Endothelial cell of umbilical vein (primary cell): ENCODE measurements around the gene PCDHGB7. TPM values are rescaled to one million over a fixed set of nuclear protein-coding genes. Genes with fewer than 3 reads are reported as not detected.

Experiments used
- BruUV-seq: library from RNA; stranded (reverse); fragments of 400-500 nt; replicated peaks from 2 replicates; lab custom pipeline; 2021; lab: Mats Ljungman, UMichigan
- CTCF ChIA-PET: fragments of 300-600, 350-600 bp; sonication (Branson Sonifier 250); formaldehyde crosslinking; loops from one replicate; lab custom pipeline; 2021; ENCODE audit warnings: antibody characterized with exemption, inconsistent platforms; lab: Charles Lee
- POLR2A ChIA-PET: fragments of 300-600, 350-600 bp; sonication (Branson Sonifier 250); formaldehyde crosslinking; loops from one replicate; lab custom pipeline; 2021; ENCODE audit warnings: antibody characterized with exemption, inconsistent platforms; lab: Charles Lee
- DNase-seq: peaks from one replicate; pipeline ENCODE4 v3.0.0-alpha.2; 2011; ENCODE audit warnings: low read depth, low spot score
- FAIRE-seq: peaks from 2 replicates; lab custom pipeline; 2011; peaks lifted over from hg19 to GRCh38; lab: Jason Lieb, UNC
- H2AFZ ChIP-seq: 2 replicates; pipeline ENCODE4 v1.6.0; 2012; ENCODE audit warnings: low read depth, low read length, control low read depth, inconsistent platforms
- H3K27ac ChIP-seq: 2 replicates; pipeline ENCODE4 v1.5.1; 2011; ENCODE audit warnings: low read depth, mild to moderate bottlenecking, control low read depth, low read length, moderate library complexity; ENCODE audit not compliant: insufficient read depth
- H3K27me3 ChIP-seq, 2 experiments: 2 replicates each; pipeline versions ENCODE4 v1.6.0 to v1.6.1; 2011; ENCODE audit warnings: low read length in 2 of 2, mixed read lengths in 1 of 2; ENCODE audit not compliant: control insufficient read depth in 2 of 2, insufficient read depth in 2 of 2
- H3K36me3 ChIP-seq, 2 experiments: 2 replicates in 1 of 2; 3 replicates in 1 of 2; pipeline ENCODE4 v1.5.1; 2011; ENCODE audit warnings: low read length in 2 of 2, mild to moderate bottlenecking in 1 of 2, moderate library complexity in 1 of 2; ENCODE audit not compliant: control insufficient read depth in 2 of 2, insufficient read depth in 2 of 2; ENCODE audit errors: extremely low read depth in 1 of 2
- H3K4me1 ChIP-seq: 3 replicates; pipeline ENCODE4 v1.5.1; 2011; ENCODE audit warnings: mild to moderate bottlenecking, low read length; ENCODE audit not compliant: control insufficient read depth, insufficient read depth; ENCODE audit errors: extremely low read depth
- H3K4me2 ChIP-seq: 2 replicates; pipeline ENCODE4 v1.6.1; 2011; ENCODE audit warnings: low read length, control low read depth, mixed read lengths; ENCODE audit not compliant: insufficient read depth
- H3K4me3 ChIP-seq, 3 experiments: fragments of 200-600 bp in 1 of 3; sonication (generic), shearing (Covaris generic) in 1 of 3; replicated peaks in 1 of 3; 2 replicates each; pipeline ENCODE4 v1.5.1; 2011 to 2016; ENCODE audit warnings: control low read depth in 3 of 3, low read length in 3 of 3, mild to moderate bottlenecking in 2 of 3, inconsistent platforms in 1 of 3, low read depth in 1 of 3, moderate library complexity in 1 of 3; ENCODE audit not compliant: insufficient read depth in 1 of 3
- H3K79me2 ChIP-seq: 2 replicates; pipeline ENCODE4 v1.6.0; 2012; ENCODE audit warnings: low read length, inconsistent platforms; ENCODE audit not compliant: control insufficient read depth, insufficient read depth
- H3K9ac ChIP-seq: replicated peaks from 2 replicates; pipeline ENCODE3; 2011; ENCODE audit warnings: low read length, control low read depth; ENCODE audit not compliant: insufficient read depth; ENCODE audit errors: extremely low read depth
- H3K9me1 ChIP-seq: replicated peaks from 3 replicates; pipeline ENCODE4 v1.6.0; 2011; ENCODE audit warnings: mild to moderate bottlenecking, low read length; ENCODE audit not compliant: control insufficient read depth, insufficient read depth; ENCODE audit errors: extremely low read depth
- H3K9me3 ChIP-seq: replicated peaks from 2 replicates; pipeline ENCODE4 v1.5.1; 2012; ENCODE audit warnings: low read length, inconsistent platforms; ENCODE audit not compliant: control insufficient read depth, insufficient read depth
- H4K20me1 ChIP-seq: replicated peaks from 2 replicates; pipeline ENCODE3; 2011; ENCODE audit warnings: mild to moderate bottlenecking, low read length; ENCODE audit not compliant: control insufficient read depth, insufficient read depth; ENCODE audit errors: extremely low read depth
- CTCF ChIP-seq, 2 donors: IDR thresholded peaks; 1 replicate in 1 of 2; 2 replicates in 1 of 2; pipeline ENCODE4 v1.5.1; 2011; ENCODE audit warnings: low read length in 2 of 2, mild to moderate bottlenecking in 2 of 2, moderate library complexity in 2 of 2, control low read depth in 1 of 2, inconsistent platforms in 1 of 2, low read depth in 1 of 2; ENCODE audit not compliant: insufficient read depth in 1 of 2; ENCODE audit errors: extremely low read depth in 1 of 2
- POLR2A ChIP-seq: IDR thresholded peaks from 2 replicates; pipeline ENCODE4 v1.6.1; 2012; ENCODE audit warnings: low read depth, mild to moderate bottlenecking, control low read depth, low read length
- dilution Hi-C: fragments of 300-500 bp; cut with MboI; formaldehyde crosslinking; loops from one replicate; pipeline ENCODE4 v1.15.0; 2019; ENCODE audit warnings: low sequenced_read_pairs; ENCODE audit not compliant: extremely low pct_ligation_motif_present
- intact Hi-C: fragments of 100-400 bp; cut with micrococcal nuclease; formaldehyde crosslinking; loops from one replicate; pipeline ENCODE4 v1.10.0; 2022
- polyA plus RNA-seq, 4 experiments: library from polyadenylated mRNA; depleted of rRNA in 3 of 4; stranded (reverse) in 3 of 4; unstranded in 1 of 4; fragments of >200 nt; gene quantifications; 2 replicates each; pipeline versions ENCODE4 v1.2.1 to v1.2.3, GENCODE V29; 2011 to 2012; ENCODE audit warnings: missing spikeins in 1 of 4
- total RNA-seq: library from RNA; stranded (reverse); gene quantifications from 2 replicates; pipeline ENCODE4 v1.2.3, GENCODE V29; 2021

PCDHGB7 gene
- total and polyA plus RNA-seq, 2 donors (not counting 3 experiments of a cell fraction or from before 2014, with no cell fraction given): 6.5 to 13.0 TPM

DNA sequence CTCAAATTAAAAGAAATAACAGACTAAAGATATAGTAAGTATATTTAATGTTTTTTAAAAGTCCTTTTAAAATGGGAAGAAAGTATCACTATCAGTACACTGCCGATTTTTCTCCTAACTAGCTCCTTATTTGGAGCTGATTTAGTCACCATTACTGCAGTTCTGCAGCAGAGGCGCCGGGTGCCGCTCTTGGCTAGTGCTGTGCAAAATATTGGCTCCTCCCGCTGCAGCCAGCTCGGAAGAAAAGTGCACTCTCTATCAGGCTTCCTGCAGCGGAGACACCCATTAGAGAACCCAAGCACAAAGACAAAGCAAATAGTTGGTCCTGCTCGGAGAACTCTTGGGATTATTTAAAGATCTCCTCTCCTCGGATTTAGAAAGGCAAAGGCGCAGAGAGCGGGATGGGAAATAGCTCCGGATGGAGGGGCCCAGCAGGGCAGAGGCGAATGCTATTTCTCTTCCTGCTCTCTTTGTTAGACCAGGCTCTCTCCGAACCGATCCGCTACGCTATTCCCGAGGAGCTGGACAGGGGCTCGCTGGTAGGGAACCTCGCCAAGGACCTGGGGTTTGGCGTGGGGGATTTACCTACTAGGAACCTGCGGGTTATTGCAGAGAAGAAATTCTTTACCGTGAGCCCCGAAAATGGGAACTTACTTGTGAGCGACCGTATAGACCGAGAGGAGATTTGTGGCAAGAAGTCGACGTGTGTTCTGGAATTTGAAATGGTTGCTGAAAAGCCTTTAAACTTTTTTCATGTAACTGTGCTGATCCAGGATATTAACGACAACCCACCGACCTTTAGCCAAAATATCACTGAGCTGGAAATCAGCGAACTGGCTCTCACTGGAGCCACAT lies 47.3 kb upstream of the PCDHGB7 start, which contains the start of gene PCDHGB3:
PCDHGB3 (plus strand) TSS at position 249 of the 855 bp plus-strand sequence; CDS start at position 402, 153 bp downstream.
- CTCF ChIA-PET: interaction anchor here (0.5 to 3.5 kb wide), 35 partner anchors 10 to 249 kb away, joined by 3 to 57 read pairs (median 5); partner anchors contain the start of genes DIAPH1, PCDHB14, PCDHB15 and PCDHGA1

More for the DNA sequence above, 47.3 kb upstream of the PCDHGB7 start, which contains the start of gene PCDHGB3:
- peak in 1 of 2 donors; percentile 24 for TF ChIP-seq CTCF (IDR thresholded peaks at IDR 0.05; ENCODE audit: extremely low read depth in 1 of 2, insufficient read depth in 1 of 2, low read depth in 1 of 2, low read length in 2 of 2)
- no peak for TF ChIP-seq POLR2A
- Histone ChIP-seq H4K20me1 (no peaks in the 10 kb centered on the region), H3K36me3 (no peaks in the 10 kb centered on the region), H3K9me3 (peaks cover under 1% of the 10 kb centered on the region), H3K27me3 (peaks cover 40 to 91% of the 10 kb centered on the region in 2 experiments), H3K4me1 (no peaks in the 10 kb centered on the region), H2AFZ (no peak within 1 kb of the TSS), H3K27ac (no peak within 1 kb of the TSS), H3K4me2 (peak within 1 kb of the TSS; percentile 45), H3K79me2 (no peaks in the 10 kb centered on the region), H3K4me3 (peak within 1 kb of the TSS in 1 of 3 experiments; percentile 23), H3K9me1 (no peaks in the 10 kb centered on the region), H3K9ac (no peak within 1 kb of the TSS)
- intact Hi-C loops: loop anchor here (1.0 to 5.0 kb wide), 2 partner anchors 52 to 191 kb away; partner anchors contain the start of gene PCDHGA11
- DNase-seq (peak; percentile 40), FAIRE-seq (no peak)
- TSS peak; percentile 11 for BruUV-seq
- dilution Hi-C loops: no loop called here
- POLR2A ChIA-PET: no interaction called here
